HG03565 (cell line): ENCODE results near the gene SLC35E2B.
"Not testable (repeated sequence)": the region's sequence is repeated elsewhere in the genome, so short reads cannot be mapped to it uniquely, and the experiment has no call there.

Experiments used
- ATAC-seq: cut with Tn5 transposase; IDR thresholded peaks from one replicate; pipeline ENCODE4 v1.9.1; 2021; ENCODE audit warnings: mild to moderate bottlenecking, moderate library complexity; ENCODE audit not compliant: unreplicated experiment

The SLC35E2B gene

DNA sequence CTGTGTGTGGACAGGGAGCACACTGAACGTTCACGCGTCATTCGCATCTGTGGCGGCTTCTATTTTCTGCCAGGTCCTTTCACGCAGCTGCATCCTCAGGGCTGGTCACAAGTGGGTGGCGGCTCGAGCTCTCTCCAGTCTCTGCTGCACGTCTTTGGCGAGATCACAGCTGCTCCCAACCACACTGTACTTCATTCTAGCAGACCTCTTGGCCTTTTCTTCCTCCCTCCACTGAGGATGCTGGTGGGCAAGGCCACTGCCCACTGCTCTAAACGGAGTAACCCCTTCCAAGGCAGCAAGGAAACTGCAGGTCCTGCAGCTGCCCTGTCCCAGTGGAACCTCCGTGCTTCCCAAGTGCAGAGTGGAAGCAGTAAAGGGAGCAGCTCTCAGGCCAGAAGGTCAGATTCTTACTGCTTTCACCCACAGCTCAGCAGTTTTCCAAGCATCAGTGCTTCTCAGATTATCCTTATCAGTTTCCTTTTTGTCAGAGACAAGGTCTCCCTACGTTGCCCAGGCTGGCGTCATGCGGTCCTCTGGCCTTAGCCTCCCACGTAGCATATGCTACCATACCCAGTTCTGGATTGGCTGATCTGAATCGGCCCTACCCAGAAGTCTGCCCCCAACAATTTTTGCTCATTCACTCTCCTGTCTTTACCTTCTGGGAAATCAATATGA is 44.9 kb downstream of the SLC35E2B start:
- ATAC-seq = not testable (repeated sequence)

DNA sequence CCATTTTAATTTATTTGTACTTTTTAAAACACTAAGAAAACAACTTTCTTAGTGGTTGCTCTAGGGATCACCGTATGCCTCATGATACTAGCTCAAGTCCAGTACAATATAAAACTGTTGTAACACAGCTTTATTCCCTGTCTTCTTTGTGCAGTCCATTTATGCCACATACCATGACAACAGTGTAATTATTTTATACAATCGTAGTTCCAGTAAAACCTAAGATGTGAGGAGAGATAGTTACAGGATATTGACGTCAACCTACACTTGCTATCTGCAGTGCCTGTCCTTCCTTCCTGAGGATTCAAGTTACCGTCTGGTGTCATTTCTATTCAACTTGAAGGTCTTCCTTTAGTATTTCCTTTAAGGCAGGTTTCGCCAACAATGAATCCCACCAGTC is 46.3 kb downstream of the SLC35E2B start:
- ATAC-seq = not testable (repeated sequence)

DNA sequence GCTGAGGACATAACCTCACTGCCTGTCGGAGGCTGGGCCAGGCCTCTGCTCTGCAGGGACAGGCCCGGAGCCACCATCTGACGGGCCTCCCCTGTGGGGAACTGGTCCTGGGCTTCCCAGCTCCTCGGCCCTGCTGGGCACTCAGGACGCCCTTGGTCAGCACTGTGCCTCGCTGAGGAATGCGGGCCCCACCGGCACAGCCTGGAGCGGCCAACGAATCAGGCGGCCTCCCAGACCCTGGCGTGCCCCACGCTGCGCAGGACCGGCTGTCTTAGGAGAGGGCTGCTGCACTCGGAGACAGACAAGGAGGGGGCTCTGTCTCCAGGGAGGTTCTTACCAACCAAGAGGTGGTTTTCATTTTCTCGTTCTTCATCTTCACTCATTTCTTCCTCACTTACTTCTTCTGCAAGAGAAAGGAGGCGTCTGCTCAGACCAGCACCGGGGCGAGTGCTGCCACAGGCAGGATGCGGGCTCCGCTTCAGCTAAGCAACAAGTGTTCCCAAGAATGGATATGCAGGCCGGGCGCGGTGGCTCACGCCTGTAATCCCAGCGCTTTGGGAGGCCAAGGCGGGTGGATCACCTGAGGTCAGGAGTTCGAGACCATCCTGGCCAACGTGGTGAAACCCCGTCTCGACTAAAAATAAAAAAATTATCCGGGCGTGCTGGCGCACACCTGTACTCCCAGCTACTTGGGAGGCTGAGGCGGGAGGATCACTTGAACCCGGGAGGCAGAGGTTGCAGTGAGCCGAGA is 51.7 kb downstream of the SLC35E2B start:
- not testable (repeated sequence) for ATAC-seq

DNA sequence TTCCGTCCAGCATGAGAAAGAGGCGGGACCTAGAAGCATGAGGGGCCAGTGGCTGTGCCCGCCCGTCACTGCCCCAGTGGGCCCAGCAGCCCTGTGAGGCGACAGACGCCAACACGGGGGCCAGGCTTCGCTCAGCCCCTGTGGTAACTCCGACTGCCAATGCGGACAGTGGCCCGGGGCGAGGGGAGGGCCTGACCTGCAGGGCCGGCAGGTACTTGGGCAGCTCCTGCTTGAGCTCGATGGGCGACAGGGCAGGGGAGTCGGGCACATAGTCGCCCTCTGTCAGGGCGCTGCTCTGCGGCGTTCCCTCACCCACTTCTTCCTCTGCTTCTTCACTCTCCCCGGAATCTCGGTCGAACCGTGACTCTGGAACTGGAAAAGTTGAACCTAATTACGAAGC is 52.5 kb downstream of the SLC35E2B start:
- not testable (repeated sequence) for ATAC-seq

DNA sequence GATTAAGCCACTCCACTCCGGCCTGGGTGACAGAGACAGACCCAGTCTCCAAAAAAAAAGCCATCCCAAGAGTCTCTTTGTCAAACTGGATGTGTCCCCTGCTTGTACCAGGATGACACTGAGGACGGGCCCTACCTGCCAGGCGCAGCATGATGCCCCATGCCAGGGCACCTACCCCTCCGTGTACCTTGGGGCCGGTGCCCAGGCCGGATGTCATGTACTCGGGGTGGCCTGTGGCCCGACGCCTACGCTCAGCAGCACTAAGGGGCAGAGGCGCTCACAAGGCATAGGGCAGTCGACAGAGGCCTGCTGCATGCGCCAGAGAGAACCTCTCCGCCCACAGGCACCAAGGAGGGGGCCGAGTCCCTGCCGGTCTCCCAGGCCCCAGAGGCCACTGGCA is 53.2 kb downstream of the SLC35E2B start:
- not testable (repeated sequence) for ATAC-seq

DNA sequence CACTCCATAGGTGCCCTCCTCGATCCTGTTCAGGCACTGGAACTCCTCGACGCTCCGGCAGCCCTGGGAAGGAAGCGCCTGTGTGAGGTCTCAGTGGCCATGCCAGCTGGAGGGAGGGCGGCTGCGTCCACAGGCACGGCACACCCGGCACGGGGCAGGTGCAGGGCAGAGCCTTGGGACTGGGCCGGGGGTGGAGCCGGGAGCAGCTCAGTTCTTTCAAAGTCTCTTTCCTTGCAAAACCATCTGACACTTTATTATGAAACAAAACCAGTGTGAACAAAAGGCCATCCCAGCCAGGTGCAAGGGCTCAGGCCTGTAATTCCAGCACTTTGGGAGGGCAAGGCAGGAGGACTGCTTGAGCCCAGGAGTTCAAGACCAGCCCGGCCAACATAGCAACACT is 54.1 kb downstream of the SLC35E2B start:
- not testable (repeated sequence) for ATAC-seq

DNA sequence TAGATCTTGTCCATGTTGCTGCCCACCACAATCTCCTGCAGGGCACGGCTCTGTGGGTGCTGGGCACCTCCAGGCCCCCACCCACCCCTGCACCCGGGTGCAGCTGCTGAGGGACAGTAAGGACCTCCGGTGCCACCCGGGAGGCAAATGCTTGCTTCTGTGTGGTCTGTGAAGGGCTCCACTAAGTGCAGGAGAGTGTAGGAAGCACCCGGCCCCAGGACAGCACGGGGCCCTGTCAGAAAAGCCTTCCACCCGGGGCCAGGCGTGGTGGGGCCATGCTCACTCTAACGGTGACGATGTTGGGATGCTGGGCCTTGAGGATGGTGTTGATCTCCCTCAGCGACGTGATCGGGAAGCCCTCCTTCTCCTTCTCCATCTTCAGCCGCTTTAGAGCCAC is 55.1 kb downstream of the SLC35E2B start:
- ATAC-seq = not testable (repeated sequence)

DNA sequence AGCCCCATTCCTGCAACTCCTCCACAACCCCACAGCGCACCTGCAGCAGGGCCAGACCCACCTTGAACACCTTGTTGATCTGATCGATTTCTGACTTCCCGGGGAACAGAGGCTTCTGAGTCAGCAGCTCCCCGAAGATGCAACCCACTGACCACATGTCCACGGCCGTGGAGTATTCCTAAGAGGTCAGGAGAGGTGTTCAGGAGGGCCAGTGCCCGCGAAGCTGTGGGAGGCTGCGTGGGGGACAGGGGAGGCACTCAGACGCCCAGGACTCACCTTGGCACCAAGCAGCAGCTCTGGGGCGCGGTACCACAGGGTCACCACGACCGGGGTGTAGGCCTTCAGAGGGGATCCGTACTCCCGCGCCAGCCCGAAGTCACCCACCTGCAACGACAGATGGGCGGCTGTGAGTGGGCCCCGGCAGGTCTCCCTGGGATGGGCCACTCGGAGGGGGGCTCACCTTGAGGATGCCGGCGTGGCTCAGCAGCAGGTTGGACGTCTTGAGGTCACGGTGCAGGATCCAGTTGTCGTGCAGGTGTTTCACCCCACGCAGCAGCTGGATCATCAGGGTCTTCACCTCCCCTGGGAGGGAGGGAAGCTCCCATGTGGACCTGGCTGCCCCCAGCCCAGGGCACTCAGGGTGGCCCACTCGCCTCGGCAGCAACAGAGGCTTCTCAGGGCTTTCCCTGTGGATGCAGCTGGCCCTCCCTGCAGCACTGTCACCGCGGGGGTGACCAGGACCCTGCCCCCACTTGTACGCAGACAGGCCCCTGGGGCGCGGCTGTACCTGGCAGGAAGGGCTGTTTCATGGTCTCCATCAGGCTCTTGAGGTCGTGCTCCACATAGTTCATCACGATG is 55.7 kb downstream of the SLC35E2B start:
- ATAC-seq = not testable (repeated sequence)

DNA sequence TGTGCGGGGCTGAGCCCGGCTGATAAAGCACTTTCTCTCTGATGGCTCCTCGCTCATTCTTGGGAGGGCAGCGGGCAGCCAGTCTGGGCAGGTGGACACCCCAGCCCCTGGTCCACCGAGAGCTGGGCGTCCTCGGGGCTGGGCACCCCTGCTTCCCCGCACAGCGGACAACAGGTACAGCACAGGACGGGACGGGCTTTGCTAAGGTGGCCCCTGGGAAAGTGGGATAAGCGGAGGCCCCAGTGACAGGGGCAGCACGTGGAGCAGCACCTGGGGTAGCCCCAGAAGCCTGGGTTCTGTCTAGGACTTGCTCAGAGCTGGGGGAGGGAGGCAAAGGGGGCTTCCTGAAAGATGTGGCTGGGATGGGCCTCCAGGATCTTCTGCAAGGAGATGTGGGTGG is 58.0 kb downstream of the SLC35E2B start:
- not testable (repeated sequence) for ATAC-seq

DNA sequence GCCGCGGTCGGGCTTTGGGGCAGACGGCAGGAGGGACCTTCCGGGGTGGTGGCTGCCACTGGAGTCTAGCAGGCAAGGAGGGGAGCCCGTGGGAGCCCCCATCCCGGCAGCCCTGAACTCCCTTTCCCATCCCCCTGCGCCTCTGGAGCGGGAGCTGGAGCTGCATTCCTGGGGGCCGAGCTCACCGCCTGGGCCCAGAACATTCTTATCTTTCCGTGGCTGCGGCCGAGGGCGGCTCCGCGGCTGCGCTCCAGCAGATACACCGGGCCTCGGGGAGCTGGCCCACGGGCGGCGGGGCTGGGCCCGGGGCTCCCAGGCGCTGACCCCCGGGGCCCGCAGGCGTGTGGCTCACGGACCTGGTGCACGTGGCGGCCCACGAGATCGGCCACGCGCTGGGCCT is 59.2 kb downstream of the SLC35E2B start:
- ATAC-seq = not testable (repeated sequence)

DNA sequence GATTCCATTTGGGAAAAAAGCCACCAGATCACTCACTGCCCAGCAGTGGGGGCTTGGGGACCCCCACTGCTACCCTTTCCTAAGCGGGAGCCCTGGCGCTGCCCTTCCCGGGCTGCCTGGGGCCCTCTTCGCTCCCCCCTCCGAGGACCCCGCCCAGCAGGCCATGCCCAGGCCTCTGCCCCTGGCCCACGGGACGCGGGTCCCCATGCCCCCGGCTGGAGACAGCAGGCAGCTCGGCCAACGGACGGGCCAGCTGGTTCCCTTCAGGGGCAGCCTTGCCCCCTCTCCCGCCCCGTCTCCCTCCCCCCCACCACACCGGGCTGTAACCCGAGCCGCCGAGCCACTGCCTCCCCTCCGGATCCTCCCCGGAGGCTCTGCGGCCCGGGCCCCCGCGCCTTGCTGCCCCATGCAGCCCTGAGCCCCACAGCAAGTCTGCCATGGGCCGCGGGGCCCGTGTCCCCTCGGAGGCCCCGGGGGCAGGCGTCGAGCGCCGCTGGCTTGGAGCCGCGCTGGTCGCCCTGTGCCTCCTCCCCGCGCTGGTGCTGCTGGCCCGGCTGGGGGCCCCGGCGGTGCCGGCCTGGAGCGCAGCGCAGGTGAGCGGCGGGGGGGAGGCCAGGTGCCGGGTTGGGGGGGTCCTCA is 60.7 kb downstream of the SLC35E2B start, which contains the start of gene MMP23B:
MMP23B (plus strand) TSS at position 392 of the 639 bp plus-strand sequence; CDS start at position 438, 46 bp downstream.
- no peak for ATAC-seq

DNA sequence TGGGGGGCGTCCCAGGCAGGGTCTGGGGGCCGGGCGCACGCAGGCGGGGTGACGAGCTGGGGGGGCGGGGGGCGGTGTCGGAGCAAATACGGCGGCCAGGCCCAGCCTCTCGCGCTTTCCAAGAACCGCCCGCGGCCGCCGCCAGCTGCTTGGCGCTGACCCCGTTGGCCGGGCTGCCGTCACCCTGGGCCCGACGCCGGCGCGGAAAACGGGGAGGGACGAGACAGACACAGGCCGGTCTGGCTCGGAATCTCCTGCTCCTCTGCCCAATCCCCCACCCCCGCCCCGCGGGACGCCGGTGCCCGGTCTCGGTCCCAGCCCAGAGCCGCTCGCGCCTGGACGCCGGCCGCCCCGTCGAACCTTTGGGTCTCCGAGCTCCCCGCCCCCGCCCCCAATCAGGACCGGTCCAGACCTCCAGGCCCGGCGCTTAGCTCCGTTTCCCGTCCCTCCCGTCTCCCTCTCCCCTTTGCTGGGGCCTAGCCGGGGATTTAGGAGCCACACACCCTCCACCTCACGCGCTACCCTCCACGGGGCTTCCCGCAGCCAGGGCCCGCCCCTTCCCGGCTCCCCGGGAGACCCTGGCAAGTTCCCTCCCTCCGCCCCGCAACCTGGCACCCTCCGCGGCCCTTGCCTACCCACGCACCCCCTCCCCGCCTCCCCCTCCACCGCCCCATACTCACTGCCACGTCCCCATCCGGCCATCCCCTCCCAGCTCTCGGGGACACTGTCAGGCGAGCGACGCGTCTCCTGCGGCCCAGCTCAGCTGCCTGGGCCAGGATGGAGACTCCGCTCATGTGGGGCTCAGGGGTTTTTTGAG is 61.4 kb downstream of the SLC35E2B start:
- ATAC-seq = no peak

DNA sequence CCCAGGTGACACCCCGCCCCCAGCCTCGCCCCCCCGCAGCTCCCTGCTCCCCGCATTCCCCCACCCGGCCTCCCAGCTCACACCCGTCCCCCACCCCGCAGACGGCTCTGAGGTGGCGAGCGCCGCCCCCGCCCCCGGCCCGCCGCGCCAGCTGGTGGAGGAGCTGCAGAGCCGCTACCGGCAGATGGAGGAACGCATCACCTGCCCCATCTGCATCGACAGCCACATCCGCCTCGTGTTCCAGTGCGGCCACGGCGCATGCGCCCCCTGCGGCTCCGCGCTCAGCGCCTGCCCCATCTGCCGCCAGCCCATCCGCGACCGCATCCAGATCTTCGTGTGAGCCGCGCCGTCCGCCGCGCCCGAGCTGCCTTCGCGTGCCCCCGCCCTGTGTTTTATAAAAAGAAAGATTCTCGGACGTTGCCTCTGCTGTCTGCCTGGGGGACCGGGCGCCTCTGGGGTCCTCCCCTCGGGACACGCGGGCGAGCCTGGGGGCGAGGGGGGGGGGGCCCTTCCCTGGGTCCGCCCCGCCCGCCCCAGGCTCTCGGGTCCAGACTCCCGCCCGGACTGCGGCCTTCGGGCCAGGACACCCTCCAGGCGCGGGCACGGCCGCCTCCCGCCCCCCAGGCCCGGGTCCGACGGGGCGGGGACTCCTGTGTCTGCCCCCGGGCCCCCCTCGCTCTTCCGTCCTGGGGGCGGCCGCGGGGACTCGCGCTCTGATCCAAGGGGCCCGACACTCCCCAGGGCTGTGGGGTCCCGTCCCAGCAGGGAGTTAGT is 62.2 kb downstream of the SLC35E2B start:
- ATAC-seq = peak; percentile 55

DNA sequence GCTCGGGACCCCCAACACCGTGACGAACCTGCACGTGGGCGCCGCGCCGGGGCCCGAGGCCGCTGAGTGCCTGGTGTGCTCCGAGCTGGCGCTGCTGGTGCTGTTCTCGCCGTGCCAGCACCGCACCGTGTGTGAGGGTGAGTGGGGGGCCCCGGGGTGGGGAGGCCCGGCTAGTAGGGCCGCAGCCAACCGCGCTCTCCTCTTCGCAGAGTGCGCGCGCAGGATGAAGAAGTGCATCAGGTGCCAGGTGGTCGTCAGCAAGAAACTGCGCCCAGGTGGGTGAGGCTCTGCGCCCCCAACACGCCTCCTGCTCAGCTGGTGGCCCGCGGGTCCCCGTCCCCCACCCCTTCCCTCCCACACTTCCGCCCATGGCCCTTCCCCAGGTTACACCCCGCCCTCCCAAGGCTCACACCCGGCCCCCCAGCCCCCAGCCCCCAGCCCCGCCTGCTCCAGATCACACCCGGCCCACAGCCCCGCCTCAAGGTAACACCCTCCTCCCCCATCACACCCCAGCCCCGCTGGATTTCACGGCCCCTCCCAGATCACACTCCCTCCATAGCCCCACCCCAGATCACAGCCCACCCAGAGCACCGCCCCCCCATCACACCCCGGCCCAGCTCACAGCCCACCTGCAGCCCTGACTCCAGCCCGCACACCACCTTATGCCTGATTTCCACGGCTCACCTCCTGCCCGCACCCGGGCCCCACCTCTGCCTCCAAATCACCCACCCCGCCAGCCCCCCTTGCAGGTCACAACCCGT is 63.0 kb downstream of the SLC35E2B start:
- no peak for ATAC-seq

DNA sequence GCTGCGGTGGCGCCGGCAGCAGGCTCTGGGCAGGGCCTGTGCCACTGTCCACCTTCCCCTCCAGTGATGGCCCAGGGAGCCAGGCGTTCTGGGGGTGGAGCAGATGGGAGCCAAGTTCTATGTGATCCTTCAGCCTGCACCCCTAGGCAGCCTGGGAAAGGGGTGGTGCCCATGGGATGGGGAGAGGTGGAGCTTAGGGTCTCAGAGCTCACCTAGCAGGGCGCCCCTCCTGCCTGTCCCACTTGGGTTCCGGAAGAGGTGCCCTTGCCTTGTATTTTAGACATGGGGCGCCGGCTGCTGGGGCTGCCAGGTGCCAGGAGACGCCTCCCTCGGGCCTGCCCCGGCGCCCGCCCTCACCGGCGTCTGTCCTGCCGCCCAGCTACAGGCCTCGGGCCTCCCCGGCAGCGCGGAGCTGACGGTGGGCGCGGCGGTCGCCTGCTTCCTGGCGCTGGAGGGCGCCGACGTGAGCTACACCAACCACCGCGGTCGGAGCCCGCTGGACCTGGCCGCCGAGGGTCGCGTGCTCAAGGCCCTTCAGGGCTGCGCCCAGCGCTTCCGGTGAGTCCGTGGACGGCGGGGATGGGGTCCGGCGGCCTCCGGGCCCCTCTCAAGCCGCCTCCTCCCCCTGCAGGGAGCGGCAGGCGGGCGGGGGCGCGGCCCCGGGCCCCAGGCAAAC is 63.7 kb downstream of the SLC35E2B start:
- no peak for ATAC-seq

DNA sequence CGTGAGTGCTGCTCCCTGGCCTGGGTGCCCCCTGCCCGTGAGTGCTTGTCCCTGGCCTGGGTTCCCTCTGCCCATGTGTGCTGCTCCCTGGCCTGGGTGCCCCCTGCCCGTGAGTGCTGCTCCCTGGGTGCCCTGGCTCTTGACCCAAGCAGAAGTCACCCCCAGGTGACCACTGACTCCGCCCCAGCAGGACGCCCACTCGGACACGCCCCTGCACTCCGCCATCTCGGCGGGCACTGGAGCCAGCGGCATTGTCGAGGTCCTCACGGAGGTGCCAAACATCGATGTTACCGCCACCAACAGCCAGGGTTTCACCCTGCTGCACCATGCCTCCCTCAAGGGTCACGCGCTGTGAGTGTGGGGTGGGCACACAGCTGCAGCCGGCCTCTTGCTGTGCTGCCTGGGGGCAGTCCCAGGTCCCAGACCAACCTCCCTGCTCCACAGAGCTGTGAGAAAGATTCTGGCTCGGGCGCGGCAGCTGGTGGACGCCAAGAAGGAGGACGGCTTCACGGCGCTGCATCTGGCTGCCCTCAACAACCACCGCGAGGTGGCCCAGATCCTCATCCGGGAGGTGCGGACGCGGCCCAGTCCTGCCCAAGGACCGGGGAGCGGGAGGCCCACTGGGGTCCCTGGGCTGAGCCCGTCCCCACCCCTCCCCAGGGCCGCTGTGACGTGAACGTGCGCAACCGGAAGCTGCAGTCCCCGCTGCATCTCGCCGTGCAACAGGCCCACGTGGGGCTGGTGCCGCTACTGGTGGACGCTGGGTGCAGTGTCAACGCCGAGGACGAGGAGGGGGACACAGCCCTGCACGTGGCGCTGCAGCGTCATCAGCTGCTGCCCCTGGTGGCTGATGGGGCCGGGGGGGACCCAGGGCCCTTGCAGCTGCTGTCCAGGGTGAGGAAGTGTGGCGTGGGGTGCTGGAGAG is 64.5 kb downstream of the SLC35E2B start:
- no peak for ATAC-seq

DNA sequence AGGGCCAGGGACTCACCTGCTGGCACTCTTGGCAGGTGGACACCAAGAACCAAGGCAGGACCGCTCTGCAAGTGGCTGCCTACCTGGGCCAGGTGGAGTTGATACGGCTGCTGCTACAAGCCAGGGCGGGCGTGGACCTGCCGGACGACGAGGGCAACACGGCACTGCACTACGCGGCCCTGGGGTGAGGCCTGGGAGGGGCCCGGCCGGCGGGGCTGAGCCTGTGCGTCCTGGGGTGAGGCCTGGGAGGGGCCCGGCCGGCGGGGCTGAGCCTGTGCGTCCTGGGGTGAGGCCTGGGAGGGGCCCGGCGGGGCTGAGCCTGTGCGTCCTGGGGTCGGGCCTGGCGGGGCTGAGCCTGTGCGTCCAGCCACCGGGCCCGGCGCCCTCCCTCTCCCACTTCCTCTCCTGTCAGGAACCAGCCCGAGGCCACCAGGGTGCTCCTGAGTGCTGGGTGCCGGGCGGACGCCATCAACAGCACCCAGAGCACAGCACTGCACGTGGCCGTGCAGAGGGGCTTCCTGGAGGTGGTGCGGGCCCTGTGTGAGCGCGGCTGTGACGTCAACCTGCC is 65.2 kb downstream of the SLC35E2B start:
- ATAC-seq = no peak
